NCI-H446 (cell line): ENCODE measurements around the gene ARSB.
"Not testable (repeated sequence)": the region's sequence is repeated elsewhere in the genome, so short reads cannot be mapped to it uniquely, and the experiment has no call there.

Source experiments
- DNase-seq, 2 experiments: peaks; one replicate each; lab custom pipeline; 2025; lab: John Stamatoyannopoulos, UW

ARSB gene

DNA sequence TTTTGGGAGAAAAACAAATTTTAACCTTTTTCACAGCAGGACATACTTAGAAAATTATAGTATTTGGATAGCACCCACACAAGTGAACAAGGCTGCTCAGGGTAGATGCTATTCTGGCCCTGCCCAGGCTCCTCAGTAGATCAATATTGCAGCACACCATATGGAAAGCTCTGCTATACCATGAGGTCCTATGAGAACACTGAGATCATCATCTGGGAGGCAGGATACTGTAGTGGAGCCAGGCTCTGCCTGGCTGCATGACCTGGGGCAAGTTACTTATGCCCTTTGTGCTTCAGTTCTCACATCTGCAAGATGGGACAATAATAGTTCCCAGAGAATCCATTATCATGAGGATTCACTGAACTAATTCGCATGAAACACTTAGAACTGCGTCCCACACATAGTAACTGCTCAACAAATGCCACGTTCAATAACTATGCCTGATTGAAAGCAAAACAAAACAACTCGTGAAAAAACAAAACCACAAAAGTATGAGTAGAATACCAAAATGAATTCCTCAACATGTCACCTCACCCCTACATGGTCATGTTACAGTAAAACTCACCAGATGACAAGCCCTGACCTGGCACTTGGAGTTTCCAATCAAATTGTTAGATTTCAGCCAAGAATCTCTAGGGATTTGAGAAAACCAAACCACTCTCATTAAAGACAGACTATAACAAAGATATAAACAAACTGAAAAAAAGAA lies 31.9 kb downstream of the ARSB start:
- no peak for DNase-seq

DNA sequence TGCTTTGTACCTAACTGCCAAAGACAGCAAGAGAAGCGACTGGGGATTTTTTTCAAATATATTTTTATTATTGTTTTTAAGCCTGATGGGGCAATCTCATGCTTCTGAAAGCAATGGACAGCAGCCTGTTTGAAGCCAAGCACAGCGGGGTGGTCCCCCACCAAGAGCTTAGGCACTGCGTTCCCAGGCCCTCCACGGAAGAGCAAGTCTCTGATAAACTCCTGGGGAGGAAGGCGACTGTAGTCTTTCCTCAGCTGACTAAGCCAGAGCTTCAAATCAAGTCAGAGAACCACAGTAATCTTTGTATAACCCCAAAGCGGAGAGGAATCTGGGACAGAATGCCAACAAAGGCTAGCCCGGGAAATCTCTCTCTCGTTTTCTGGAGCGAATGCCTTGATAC lies 54.4 kb downstream of the ARSB start:
- no peak for DNase-seq

DNA sequence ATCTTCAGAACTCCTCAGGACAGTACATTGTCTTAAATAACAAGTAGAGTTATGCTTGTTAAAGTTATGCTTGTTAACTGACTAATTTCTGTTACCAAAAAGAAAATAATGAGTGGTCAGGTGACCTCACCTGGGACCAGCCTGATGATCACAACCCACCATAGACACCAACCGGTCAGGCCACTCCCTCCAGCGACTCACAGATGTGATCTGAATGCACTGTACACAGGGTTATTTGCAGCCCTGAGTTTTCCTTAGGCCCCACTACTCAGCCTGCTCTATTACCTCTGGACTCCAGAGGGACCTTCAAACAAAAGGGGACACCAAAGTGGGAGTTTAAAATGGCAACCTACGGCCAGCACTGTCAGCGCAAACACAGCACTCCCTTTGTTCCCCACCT lies 55.3 kb downstream of the ARSB start:
- no peak for DNase-seq

DNA sequence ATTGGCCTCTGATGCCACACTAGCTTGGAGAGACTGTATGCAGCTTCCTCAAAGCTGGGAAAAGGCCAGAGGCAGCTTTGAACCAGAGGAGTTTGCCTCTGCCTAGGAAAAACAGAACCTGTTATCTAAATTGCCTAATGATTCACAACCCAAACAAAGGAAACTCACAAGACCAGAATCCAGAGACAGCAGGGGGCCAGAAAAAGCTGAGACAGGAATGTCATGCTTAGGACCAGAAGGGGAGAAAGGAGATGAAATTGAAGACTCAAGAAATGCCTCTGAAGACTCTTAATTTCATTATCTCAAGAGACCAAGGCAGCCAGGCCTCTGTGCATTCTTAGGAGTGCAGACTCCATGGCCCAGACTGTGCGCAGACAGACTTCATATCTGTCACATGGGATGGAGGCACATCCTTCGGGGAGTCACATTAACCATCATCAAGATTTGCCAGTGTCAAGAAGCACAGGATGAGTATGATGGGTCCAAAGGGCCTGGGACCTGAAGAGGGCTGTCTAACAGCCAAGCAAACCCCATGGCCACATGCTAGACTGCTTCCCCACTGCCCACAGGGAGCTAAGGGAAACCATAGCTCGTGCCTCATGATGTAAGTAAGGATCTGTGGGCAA lies 57.3 kb downstream of the ARSB start:
- no peak for DNase-seq

DNA sequence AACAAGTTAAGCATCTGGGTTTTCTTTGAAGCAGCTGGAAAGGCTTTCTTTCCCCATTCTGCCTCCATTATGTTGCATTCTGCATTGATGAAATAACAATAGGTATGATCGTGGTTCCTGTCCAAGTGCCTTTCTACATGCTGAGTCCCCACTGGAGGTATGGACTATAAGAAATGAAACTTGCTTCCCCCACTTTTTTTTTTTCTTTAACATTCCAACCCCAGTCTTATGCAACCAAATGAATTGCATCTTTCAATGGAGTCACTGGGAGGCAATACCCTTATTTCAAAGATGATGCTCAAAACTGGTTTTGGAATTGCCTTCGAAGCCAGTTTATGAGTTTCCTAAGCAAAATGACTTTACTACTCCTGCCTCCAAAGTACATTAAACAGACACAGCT lies 58.9 kb downstream of the ARSB start:
- DNase-seq: no peak

DNA sequence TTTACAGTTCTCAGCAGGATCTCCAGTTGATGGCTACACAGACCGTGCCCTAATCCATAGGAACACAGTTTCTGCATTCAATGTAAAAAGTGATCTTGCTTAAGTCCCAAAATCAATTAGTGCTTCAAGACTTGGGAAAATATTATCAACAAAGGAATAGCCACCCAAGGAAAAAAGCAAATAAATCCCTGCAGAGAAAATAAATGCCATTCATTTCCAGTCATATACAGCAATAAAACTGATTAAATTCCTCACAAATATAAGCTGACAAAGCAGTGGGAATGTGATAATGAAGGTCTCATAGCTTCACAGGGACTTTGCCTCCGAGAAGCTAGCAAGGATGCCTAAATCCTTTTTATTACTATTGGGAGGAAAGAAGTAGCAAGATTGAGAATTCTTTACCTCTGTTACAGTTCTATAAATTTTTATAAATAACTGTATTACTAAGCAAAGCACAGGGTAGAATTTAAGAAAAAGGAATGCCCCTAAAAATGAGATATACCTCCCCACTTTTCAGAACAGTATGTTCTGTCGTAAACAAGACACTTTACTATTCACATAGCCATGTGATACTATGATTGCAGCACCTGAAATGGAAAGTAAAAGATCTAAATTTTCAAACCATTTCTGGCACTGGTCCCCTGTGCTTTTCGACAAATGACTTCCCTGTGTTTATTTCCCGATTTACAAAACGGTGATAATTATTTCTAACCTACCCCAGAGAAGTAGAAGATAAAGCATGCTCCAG lies 59.8 kb downstream of the ARSB start:
- DNase-seq: no peak

DNA sequence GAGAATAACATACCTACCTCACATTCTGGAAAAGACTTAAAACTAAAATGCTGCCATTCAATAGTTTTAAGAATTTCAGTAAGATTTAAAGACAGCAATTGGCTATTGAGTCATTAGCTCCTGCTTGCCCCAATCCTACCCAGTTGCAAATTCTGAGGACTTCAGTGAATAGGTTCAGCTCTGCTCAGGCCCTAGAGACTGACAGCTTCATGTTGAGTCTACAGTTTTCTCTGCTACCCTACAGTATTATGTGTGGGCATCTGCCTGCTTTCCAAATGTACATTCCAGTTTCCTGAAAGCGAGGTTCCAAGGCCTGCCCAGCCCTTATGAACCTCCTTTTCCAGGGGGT lies 61.5 kb downstream of the ARSB start:
- no peak for DNase-seq

DNA sequence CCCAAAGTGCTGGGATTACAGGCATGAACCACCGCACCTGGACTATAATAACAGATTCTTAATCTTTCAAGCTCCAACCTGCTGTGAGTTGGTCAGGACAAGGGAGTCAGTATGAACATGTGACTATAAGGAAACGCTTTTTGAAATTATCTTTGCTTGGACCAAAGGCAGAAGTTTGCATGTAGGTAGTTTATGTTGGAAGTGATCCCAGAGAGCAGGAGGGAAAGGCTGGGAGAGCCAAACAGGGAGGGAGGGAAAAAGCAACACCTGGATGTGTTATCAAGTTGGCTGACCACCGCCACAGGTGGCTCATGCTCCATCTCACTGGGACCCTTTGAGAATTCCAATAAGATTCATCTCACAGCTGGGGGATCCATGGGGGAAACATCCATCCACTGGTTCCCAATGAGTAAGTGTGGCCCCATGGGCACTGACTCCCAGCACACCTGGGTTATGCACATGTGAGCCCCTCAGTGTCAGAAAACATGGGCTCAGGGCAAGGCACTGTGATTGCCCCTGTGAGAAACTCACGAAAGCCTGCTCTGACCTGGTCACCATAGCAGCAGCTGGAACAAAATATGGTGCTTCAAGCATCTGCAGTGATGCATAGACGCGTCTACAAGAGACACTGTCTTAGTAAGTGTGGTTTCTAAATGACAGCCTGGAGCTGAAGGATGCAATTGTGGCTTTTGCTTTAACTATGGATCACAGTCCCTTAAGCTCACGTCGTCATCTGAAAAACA lies 62.1 kb downstream of the ARSB start:
- DNase-seq: no peak

DNA sequence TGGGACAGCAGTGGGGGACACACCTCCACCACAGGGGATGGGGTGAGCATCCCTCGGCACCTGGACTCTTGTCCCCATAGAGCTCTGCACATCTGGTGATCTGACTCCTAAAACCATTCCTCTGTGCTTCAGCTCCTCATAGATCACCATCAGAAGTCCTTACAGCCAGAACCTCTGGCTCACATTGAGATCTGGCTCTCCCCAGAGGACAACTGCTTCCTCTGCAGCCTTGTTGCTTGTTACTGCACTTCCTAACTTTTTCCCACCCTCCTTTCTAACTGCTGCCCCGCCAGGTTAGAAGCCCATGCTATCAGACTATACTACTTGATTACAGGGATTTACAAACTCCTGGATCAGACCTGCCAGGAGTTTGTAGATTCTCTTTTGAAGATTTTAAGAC lies 64.5 kb downstream of the ARSB start:
- DNase-seq: no peak

DNA sequence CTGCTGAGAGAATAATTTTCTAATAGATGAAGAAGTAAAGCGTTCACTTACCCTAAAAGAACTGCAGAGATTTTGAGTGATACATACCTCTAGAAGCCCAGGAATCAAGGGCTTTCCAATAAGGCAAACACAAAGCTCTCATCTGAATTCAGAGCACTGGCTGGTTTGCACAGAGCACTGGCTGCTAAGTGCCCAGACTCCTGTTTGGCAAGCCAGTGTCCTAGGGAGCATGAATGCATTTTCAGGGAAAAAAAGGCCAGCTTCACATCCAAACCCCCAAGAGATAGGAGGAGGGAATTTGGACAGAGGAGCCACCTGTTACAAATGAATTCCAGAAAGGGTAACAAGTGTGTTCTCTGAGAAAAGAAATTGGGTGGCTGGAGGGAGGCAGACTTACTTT lies 65.3 kb downstream of the ARSB start:
- DNase-seq: no peak

DNA sequence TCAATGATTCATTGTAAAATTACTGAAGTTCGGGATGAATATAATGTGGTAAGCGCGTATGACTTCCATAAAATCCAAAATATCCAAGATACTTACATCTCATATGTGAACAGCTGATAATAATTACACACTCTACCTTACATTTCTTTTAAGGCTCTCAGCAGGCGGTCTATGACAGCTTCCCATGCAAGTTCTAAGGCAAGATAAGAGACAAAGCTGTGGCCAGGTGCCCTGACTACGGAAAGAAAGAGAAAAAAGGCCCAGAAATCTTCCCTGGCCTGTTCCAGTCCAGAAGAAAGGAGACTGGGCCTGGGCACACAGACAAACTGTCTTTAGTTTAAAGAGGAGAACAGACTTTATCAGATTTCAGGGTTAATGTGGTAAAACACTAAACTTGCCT lies 69.1 kb downstream of the ARSB start:
- DNase-seq: no peak

DNA sequence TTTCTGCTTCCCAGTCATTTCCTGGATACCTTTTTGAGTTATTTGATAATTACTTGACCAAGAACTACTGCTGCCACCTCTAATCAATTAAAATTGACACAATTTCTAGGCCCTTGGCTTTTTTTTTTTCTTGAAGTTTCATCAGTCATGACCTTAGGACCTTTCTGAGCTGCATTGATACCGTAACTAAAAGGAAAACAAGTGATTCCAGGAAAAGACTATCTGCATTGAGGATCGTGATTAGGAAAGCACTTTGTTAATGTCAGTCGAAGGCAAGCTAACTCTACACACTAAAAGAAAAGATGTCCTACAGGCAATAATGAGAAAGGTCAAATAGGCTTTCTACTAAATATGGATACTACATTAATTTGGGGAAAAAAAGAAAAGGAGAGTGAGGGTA lies 69.9 kb downstream of the ARSB start:
- DNase-seq: no peak

DNA sequence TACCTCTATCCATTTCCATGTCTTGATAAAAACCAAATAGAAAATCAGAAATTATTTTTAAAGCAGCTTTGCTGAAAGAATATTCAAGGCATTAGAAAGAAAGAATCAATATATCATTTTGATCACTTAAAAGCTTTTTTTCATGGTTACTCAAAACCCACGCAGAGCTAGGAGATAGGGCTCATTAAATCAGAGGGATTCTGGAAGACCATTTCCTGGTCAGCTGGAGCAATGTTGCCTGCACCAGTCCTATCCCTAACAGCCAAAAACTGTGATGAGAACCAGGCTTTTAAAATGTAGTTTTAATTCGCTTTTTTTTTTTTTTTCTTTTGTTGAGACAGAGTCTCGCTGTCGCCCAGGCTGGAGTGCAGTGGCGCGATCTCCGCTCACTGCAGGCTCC lies 72.3 kb downstream of the ARSB start:
- no peak for DNase-seq

DNA sequence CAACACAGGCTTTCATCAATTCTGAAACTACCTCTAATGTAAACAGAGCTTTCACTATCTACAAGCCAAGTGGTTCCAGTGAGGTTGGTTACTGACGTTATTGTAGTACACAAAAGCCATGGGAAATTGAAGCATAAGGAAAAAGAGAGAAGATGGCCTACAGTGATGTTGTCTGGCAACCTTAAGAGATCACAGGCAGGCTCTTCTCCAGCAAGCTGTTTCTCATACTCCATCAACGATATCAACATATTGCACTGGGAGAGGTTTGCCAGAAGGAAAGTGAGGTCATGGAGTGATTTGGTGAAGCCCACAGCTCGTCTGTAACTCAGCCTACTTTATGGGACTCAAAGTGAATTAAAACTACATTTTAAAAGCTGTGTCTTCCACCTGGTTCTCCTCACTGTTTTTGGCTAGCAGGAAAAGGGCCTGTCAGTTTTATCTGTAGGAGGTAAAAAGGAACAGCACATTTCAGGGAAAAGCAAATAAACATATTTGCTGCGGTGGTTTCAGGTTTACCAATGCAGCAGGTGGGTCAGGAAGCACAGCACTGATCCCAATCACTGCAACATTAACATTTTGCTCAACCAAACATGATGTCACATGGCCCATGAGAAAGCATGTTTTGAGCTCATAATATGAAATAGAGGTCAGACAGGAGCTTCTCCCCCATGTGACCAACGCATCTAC lies 72.9 kb downstream of the ARSB start:
- DNase-seq: peak in 1 of 2 experiments; percentile 66

DNA sequence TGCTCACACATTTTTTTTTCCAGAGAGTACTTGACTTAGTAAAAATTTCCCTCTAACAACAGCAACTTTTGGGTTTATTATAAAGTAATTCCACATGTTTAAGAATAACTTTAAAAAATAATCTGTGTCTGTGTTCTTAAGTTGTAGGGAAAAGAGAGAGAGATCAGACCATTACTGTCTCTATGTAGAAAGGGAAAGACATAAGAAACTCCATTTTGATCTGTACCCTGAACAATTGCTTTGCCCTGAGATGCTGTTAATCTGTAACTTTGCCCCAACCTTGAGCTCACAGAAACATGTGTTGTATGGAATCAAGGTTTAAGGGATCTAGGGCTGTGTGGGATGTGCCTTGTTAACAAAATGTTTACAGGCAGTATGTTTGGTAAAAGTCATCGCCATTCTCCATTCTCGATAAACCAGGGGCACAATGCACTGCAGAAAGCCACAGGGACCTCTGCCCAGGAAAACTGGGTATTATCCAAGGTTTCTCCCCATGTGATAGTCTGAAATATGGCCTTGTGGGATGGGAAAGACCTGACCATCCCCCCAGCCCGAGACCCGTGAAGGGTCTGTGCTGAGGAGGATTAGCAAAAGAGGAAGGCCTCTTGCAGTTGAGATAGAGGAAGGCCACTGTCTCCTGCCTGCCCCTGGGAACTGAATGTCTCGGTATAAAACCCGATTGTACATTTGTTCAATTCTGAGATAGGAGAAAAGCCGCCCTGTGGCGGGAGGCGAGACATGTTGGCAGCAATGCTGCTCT lies 75.7 kb downstream of the ARSB start:
- DNase-seq: not testable (repeated sequence)

DNA sequence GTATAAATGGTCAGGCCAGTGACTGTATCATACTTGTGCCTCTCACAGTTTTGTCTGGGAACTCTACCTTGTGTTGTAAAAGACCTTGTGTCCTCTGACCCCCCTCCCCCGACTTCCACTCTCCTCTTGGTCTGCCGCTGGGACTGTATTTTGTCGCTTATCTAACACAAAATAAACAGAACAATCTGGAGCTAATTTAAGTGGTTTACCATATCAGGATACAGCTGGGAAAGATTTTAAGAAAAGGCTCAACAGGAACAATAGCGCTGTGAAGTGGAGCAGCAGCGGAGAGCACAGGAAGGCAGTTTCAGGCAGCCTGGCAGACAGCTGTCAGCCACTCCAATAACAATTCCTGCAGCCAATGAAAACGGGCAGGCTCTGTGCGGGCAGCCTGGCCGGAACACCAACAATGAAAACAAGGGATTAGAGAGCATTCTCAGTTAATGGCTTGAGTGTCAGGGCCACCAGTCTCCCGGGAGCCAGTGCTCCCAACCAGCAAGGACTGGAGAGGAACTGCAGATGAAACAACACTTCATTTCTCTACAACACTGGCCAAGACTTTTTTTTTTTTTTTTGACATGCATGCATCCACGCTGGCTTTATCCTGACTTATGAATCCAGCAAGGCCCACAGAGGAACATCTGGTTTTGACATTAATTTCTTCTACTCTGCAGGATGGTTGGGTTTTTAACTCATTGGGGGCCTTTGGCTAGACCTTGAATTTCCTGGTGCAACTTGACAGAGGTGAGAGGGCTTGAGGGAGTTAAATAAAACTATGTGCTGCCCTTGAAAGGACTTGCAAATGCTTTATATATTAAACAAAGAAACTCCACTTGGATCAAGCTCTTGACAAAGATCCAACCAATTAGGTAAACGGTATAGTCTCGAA lies 76.7 kb downstream of the ARSB start:
- DNase-seq: peak; percentile 10 to 56

DNA sequence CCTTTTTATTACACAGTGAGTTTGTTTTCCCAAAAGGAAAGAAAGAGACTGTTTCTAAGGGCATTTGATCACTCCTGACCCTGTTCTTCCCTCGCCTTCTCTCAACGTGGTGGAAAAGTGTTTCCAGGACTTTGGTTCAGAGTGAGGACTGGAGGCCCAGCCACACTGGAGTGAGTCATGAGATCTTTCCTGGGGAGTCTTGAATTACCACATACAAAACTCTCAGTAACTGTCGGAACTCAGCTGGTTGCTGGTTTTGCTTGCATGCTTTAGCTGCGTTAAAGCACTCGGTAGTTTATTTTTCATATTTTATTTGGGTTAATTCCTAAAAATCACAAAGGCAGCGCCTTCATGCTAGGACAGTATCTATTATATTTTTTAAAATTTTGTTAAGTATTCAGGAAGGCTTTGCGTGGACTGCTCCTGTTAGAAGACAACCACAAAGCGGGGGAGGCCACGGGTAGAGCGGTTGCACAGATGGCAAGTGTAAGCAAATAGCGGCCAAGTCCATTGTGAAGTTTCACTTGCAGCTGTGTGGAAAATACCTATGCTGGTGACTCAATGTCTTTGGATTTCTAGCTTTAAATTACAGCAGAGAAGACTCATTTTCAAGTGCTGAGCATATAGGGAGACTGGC lies 77.7 kb downstream of the ARSB start:
- DNase-seq: peak in 1 of 2 experiments; percentile 22

DNA sequence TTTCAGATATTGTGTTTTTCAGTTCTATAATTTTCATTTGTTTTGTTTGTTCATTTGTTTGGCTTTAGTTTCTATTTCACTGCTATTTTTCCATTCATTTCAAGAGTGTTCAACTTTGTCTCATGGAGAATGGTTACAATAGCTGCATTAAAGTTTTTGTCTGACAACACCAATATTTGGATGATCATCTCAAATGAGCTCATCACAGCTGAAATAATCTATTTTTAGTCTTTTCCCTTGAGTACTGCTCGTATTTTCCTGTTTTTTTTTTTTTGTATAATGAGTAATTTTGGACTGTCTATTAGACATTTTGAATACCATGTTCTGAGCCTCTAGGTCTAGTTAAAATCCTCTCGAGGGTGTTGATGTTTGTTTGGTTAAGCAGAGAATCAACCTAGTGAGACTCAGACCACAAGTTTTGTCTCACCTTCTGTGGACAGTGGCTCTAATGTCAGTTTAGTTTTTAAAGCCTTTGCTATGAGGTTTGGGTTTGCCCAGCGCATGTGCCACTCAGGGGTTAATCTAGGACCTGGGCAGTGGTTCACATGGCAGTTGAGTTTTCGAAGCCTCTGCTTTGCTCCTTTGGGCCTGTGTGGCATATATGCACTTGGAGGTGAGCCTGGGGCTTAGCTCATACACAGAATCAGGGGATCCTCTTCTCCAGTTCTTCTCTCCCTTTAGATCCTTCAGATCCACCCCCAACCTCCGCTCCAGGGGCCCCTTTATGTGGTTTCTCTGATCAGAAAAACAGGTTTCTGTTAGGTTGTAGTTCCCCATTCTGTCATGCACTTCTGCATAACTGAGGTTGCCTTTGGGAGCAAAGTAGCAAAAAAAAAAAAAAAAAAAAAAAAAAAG lies 79.8 kb downstream of the ARSB start:
- DNase-seq: no peak

DNA sequence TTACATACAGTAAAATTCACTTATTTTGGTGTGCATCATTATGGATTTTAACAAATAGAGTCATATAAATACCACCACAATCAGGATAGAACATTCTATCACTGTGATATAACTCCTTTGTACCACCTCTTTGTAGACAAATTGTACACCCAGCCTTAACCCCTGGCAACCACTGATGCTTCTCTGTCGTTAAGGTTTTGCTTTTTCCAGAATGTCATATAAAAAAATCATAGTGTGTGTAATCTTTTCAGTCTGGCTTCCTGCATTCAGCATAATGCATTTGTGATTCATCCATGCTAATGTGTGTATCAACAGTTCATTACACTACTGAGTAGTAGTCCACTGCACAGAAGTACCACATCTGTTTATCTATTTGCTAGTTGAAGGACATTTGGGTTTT lies 81.2 kb downstream of the ARSB start:
- no peak for DNase-seq
